OCI-LY7 (cell line): ENCODE measurements around the gene SCFD2. TPM values are rescaled to one million over a fixed set of nuclear protein-coding genes. Genes with fewer than 3 reads are reported as not detected.

Experiments used
- BruUV-seq: library from RNA; stranded (reverse); fragments of 400-500 nt; replicated peaks from 2 replicates; lab custom pipeline; 2021; lab: Mats Ljungman, UMichigan
- CTCF ChIA-PET: fragments of 300-600 bp; sonication (Branson Sonifier 250); formaldehyde crosslinking; loops from one replicate; lab custom pipeline; 2022; ENCODE audit warnings: antibody characterized with exemption; ENCODE audit not compliant: unreplicated experiment; lab: Charles Lee
- POLR2A ChIA-PET: fragments of 300-600 bp; sonication (Branson Sonifier 250); formaldehyde crosslinking; loops from one replicate; lab custom pipeline; 2022; ENCODE audit warnings: antibody characterized with exemption; lab: Charles Lee
- DNase-seq: peaks from one replicate; pipeline ENCODE4 v3.0.0-alpha.2; 2015; ENCODE audit warnings: low spot score
- H2AFZ ChIP-seq: fragments of 200-600 bp; sonication (generic), shearing (Covaris generic); 2 replicates; pipeline ENCODE4 v1.6.1; 2014; ENCODE audit warnings: mild to moderate bottlenecking, antibody characterized with exemption, low read length, moderate library complexity
- H3K27ac ChIP-seq: fragments of 200-600 bp; sonication (generic); 2 replicates; pipeline ENCODE4 v1.5.1; 2014; ENCODE audit warnings: mixed run types, low read depth, mild to moderate bottlenecking, moderate library complexity, low read length, inconsistent platforms; ENCODE audit not compliant: poor library complexity, severe bottlenecking
- H3K36me3 ChIP-seq: fragments of 200-600 bp; sonication (generic); 2 replicates; pipeline ENCODE4 v1.6.1; 2014; ENCODE audit warnings: mild to moderate bottlenecking, antibody characterized with exemption, low read length, moderate library complexity, mixed read lengths; ENCODE audit not compliant: insufficient read depth
- H3K4me1 ChIP-seq: fragments of 200-600 bp; sonication (generic); 2 replicates; pipeline ENCODE4 v1.5.1; 2014; ENCODE audit warnings: mild to moderate bottlenecking, low read length; ENCODE audit not compliant: insufficient read depth, poor library complexity, severe bottlenecking
- H3K4me2 ChIP-seq: fragments of 200-600 bp; sonication (generic); 2 replicates; pipeline ENCODE4 v1.6.1; 2014; ENCODE audit warnings: mild to moderate bottlenecking, low read length
- H3K4me3 ChIP-seq: fragments of 200-600 bp; sonication (generic); 2 replicates; pipeline ENCODE4 v1.5.1; 2014; ENCODE audit warnings: mild to moderate bottlenecking, low read depth, low read length; ENCODE audit not compliant: poor library complexity, severe bottlenecking
- H3K79me2 ChIP-seq: fragments of 200-600 bp; sonication (generic); 2 replicates; pipeline ENCODE4 v1.6.1; 2016; ENCODE audit warnings: low read depth, mild to moderate bottlenecking, low read length, moderate library complexity, mixed read lengths; ENCODE audit not compliant: insufficient read depth
- H3K9me2 ChIP-seq: fragments of 200-600 bp; sonication (generic); 2 replicates; pipeline ENCODE4 v1.6.1; 2016; ENCODE audit warnings: mild to moderate bottlenecking, low read length, mixed read lengths; ENCODE audit not compliant: insufficient read depth
- H3K9me3 ChIP-seq: fragments of 200-600 bp; sonication (generic); 2 replicates; pipeline ENCODE4 v1.6.1; 2014; ENCODE audit warnings: mild to moderate bottlenecking, mixed run types, low read length, mixed read lengths
- H4K20me1 ChIP-seq: fragments of 200-600 bp; sonication (generic); 2 replicates; pipeline ENCODE4 v1.6.1; 2014; ENCODE audit warnings: mild to moderate bottlenecking, antibody characterized with exemption, low read length, moderate library complexity, mixed read lengths; ENCODE audit not compliant: insufficient read depth
- CTCF ChIP-seq: fragments of 200-600 bp; sonication (generic); conservative IDR thresholded peaks from 2 replicates; pipeline ENCODE4 v1.5.1; 2014; ENCODE audit warnings: mild to moderate bottlenecking, antibody characterized with exemption, low read length, moderate library complexity, mixed read lengths
- EZH2phosphoT487 ChIP-seq: fragments of 200-600 bp; sonication (generic); IDR thresholded peaks from 2 replicates; pipeline ENCODE4 v1.6.1; 2018; ENCODE audit warnings: low read depth, borderline replicate concordance, mild to moderate bottlenecking, mixed run types, antibody characterized with exemption, low read length, moderate library complexity, mixed read lengths
- intact Hi-C: fragments of 100-400 bp; cut with micrococcal nuclease; formaldehyde crosslinking; loops from one replicate; pipeline ENCODE4 v1.10.0; 2022; ENCODE audit not compliant: unreplicated experiment
- total RNA-seq, 2 experiments: library from RNA; depleted of rRNA in 1 of 2; stranded (reverse); fragments of >200 nt in 1 of 2; shearing (Covaris generic) in 1 of 2; gene quantifications; 2 replicates each; pipeline ENCODE4 v1.2.3, GENCODE V29; 2014 to 2022

SCFD2 gene
- total RNA-seq, 2 experiments from 2014 or later = 27.2 to 52.0 TPM

- Histone ChIP-seq H3K9me2 (no peaks in the 10 kb centered on the region), H3K4me2 (no peak overlapping the region), H4K20me1 (no peaks in the 10 kb centered on the region), H3K27ac (no peak overlapping the region), H3K36me3 (no peaks in the 10 kb centered on the region), H3K4me3 (no peak overlapping the region), H3K9me3 (no peaks in the 10 kb centered on the region), H3K4me1 (no peaks in the 10 kb centered on the region), H3K79me2 (no peaks in the 10 kb centered on the region), H2AFZ (no peak overlapping the region)
- intact Hi-C loops = no loop called here
- no peak for TF ChIP-seq CTCF
- TF ChIP-seq EZH2phosphoT487 = no peak
- CTCF ChIA-PET = no interaction called here
- no TSS peak for BruUV-seq
- POLR2A ChIA-PET = no interaction called here
- DNase-seq = no peak
Observed at GRCh38 chr4:52945326-52945898, 420.4 kb downstream of the SCFD2 start.

DNA sequence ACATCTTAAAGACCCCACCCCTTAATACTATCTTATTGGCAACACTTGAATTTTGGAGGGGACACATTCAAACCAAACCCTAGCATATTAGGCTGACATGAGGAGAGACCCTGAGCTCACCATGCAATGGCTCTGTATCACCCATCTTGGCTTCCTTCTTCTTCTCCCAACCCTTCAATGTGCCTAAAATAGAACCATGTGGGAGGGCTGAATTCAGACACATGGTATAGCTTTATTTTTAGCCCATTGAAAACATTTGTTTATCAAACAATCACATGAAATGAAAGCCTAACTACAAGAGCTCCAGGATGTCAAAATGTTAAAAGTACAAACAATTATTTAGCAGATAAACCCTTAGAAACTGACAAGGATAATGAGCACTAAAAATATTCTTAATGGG, 422.2 kb downstream of the SCFD2 start:
- BruUV-seq = no TSS peak
- Histone ChIP-seq H3K36me3 (no peaks in the 10 kb centered on the region), H3K9me3 (no peaks in the 10 kb centered on the region), H4K20me1 (no peaks in the 10 kb centered on the region), H3K79me2 (no peaks in the 10 kb centered on the region), H3K27ac (no peak overlapping the region), H3K4me1 (no peaks in the 10 kb centered on the region), H3K4me2 (no peak overlapping the region), H2AFZ (no peak overlapping the region), H3K9me2 (no peaks in the 10 kb centered on the region), H3K4me3 (no peak overlapping the region)
- ChIA-PET CTCF (no interaction called here), POLR2A (no interaction called here)
- TF ChIP-seq CTCF = no peak
- no peak for TF ChIP-seq EZH2phosphoT487
- DNase-seq = no peak
- intact Hi-C loops = no loop called here

- no peak for TF ChIP-seq CTCF
- no peak for TF ChIP-seq EZH2phosphoT487
- Histone ChIP-seq H2AFZ (no peak overlapping the region), H4K20me1 (no peaks in the 10 kb centered on the region), H3K9me2 (no peaks in the 10 kb centered on the region), H3K36me3 (no peaks in the 10 kb centered on the region), H3K4me3 (no peak overlapping the region), H3K9me3 (no peaks in the 10 kb centered on the region), H3K27ac (no peak overlapping the region), H3K4me1 (no peaks in the 10 kb centered on the region), H3K4me2 (no peak overlapping the region), H3K79me2 (no peaks in the 10 kb centered on the region)
- DNase-seq = no peak
- ChIA-PET CTCF (no interaction called here), POLR2A (interaction anchor here (0.6 to 0.7 kb wide), 3 partner anchors 108 to 1204 kb away, joined by 3 read pairs; no protein-coding TSS in a partner anchor)
- intact Hi-C loops = no loop called here
- no TSS peak for BruUV-seq
Observed at GRCh38 chr4:52942936-52943335, 422.9 kb downstream of the SCFD2 start.
